ENCODE measurements around the gene VPS13C.

Gene VPS13C

GRCh38 chr15:62088353-62088693 lies 28.1 kb upstream of the VPS13C start:
- H3K4me3 ChIP-seq (ENCODE audit: low read length), result no peak overlapping the region
- TF ChIP-seq CTCF (IDR thresholded peaks at IDR 0.05; ENCODE audit: insufficient read depth, low read depth, low read length, missing control alignments), result no peak
- DNase-seq (ENCODE audit: low read depth), result no peak

GRCh38 chr15:62087671-62088352 lies 27.6 kb upstream of the VPS13C start:
- H3K4me3 ChIP-seq (ENCODE audit: low read length), result no peak overlapping the region
- TF ChIP-seq CTCF (IDR thresholded peaks at IDR 0.05; ENCODE audit: insufficient read depth, low read depth, low read length, missing control alignments), result no peak
- peak; percentile 56 for DNase-seq (ENCODE audit: low read depth)

- no peak overlapping the region for H3K4me3 ChIP-seq (ENCODE audit: low read length)
- no peak for TF ChIP-seq CTCF (IDR thresholded peaks at IDR 0.05; ENCODE audit: insufficient read depth, low read depth, low read length, missing control alignments)
- no peak for DNase-seq (ENCODE audit: low read depth)
Observed at GRCh38 chr15:62085740-62086139, 25.5 kb upstream of the VPS13C start.

- no peak for DNase-seq (ENCODE audit: low read depth)
- H3K4me3 ChIP-seq (ENCODE audit: low read length), result no peak overlapping the region
Observed at GRCh38 chr15:62083194-62084154, 23.2 kb upstream of the VPS13C start.

GRCh38 chr15:62079594-62079993 lies 19.3 kb upstream of the VPS13C start:
- TF ChIP-seq CTCF (IDR thresholded peaks at IDR 0.05; ENCODE audit: insufficient read depth, low read depth, low read length, missing control alignments), result no peak
- no peak for DNase-seq (ENCODE audit: low read depth)
- no peak overlapping the region for H3K4me3 ChIP-seq (ENCODE audit: low read length)

More at GRCh38 chr15:62083194-62084154, 23.2 kb upstream of the VPS13C start:
- no peak for TF ChIP-seq CTCF (IDR thresholded peaks at IDR 0.05; ENCODE audit: insufficient read depth, low read depth, low read length, missing control alignments)

- peak overlapping the region; percentile 13 for H3K4me3 ChIP-seq (ENCODE audit: low read length)
- no peak for TF ChIP-seq CTCF (IDR thresholded peaks at IDR 0.05; ENCODE audit: insufficient read depth, low read depth, low read length, missing control alignments)
- peak; percentile 97 for DNase-seq (ENCODE audit: low read depth)
Observed at GRCh38 chr15:62075595-62076277, 15.5 kb upstream of the VPS13C start.

Measured in epithelial cell of esophagus (primary cell).